GM23248 (cell line): ENCODE results near the gene LIPT2.

Experiments
- EZH2 ChIP-seq: fragments of 200-600 bp; sonication (generic); IDR thresholded peaks from 2 replicates; pipeline ENCODE4 v1.6.1; 2018; ENCODE audit warnings: antibody characterized with exemption, mild to moderate bottlenecking; ENCODE audit not compliant: insufficient read depth, poor library complexity, severe bottlenecking
- EZH2phosphoT487 ChIP-seq: fragments of 200-600 bp; sonication (generic); IDR thresholded peaks from 2 replicates; pipeline ENCODE4 v1.6.1; 2018; ENCODE audit warnings: antibody characterized with exemption, moderate library complexity, mild to moderate bottlenecking, low read depth; ENCODE audit not compliant: insufficient read depth

DNA sequence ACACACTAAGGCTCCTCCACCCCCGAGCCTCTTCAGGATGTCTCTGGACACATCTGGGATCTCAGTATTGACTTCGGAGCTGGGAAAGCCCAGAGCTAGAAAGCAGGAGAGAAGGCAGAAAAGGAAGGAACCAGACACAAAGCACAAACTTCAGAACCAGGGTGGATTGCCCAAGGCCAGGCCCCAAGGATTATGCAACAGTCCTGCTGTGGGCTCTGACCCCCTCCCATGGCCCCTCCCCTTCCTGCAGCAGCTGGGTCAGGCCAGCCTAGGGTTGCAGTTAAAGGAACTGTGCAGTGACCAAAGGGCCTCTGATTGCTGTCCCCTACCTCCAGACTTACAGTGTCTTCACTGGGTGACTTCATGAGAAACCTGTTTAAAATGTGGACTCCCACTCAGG lies 31.5 kb downstream of the LIPT2 start:
- TF ChIP-seq EZH2phosphoT487 = no peak
- TF ChIP-seq EZH2 = no peak
